SK-N-SH (cell line): Measurements from ENCODE around the gene OR2H2. TPM values are rescaled to one million over a fixed set of nuclear protein-coding genes. Genes with fewer than 3 reads are reported as not detected.

ENCODE experiments used
- CTCF ChIA-PET: fragments of 300-600, 350-600 bp; formaldehyde crosslinking; extraction: SDS; loops from one replicate; lab custom pipeline; 2021; lab: Yijun Ruan, JAX
- POLR2A ChIA-PET: fragments of 350-600 bp; sonication (Branson Sonifier 250); formaldehyde crosslinking; extraction: SDS; loops from one replicate; lab custom pipeline; 2020; ENCODE audit warnings: antibody characterized with exemption, inconsistent platforms; lab: Yijun Ruan, JAX
- DNase-seq: peaks from one replicate; pipeline ENCODE4 v3.0.0; 2012
- H2AFZ ChIP-seq: fragments of 200-600 bp; sonication (generic); 2 replicates; pipeline ENCODE4 v1.8.1; 2016; ENCODE audit warnings: antibody characterized with exemption, mild to moderate bottlenecking, low read depth
- H3F3A ChIP-seq: fragments of 200-600 bp; sonication (generic); replicated peaks from 2 replicates; pipeline ENCODE3; 2016; ENCODE audit warnings: antibody characterized with exemption, mild to moderate bottlenecking; ENCODE audit not compliant: insufficient read depth
- H3K27ac ChIP-seq, 2 experiments: fragments of 200-500 bp in 1 of 2; fragments of 200-600 bp in 1 of 2; sonication (Bioruptor generic) in 1 of 2; sonication (generic), shearing (Covaris generic) in 1 of 2; 2 replicates each; pipeline versions ENCODE4 v1.5.1 to v1.6.1; 2014 to 2016; ENCODE audit warnings: low read depth in 2 of 2, inconsistent platforms in 1 of 2, low read length in 1 of 2, mild to moderate bottlenecking in 1 of 2, mixed read lengths in 1 of 2
- H3K27me3 ChIP-seq: fragments of 200-600 bp; sonication (generic), shearing (Covaris generic); 2 replicates; pipeline ENCODE4 v1.6.1; 2016; ENCODE audit warnings: mixed run types; ENCODE audit not compliant: insufficient read depth
- H3K36me3 ChIP-seq, 2 experiments: fragments of 200-500 bp in 1 of 2; fragments of 200-600 bp in 1 of 2; sonication (Bioruptor generic) in 1 of 2; sonication (generic) in 1 of 2; replicated peaks in 1 of 2; 2 replicates each; pipeline versions ENCODE3 to v1.5.1; 2014 to 2016; ENCODE audit warnings: low read length in 1 of 2, mild to moderate bottlenecking in 1 of 2; ENCODE audit not compliant: insufficient read depth in 2 of 2, control insufficient read depth in 1 of 2
- H3K4me1 ChIP-seq, 2 experiments: fragments of 200-500 bp in 1 of 2; fragments of 200-600 bp in 1 of 2; sonication (Bioruptor generic) in 1 of 2; sonication (generic), shearing (Covaris generic) in 1 of 2; 2 replicates each; pipeline versions ENCODE4 v1.5.1 to v1.6.1; 2014 to 2016; ENCODE audit warnings: low read depth in 1 of 2, low read length in 1 of 2, mixed run types in 1 of 2; ENCODE audit not compliant: insufficient read depth in 2 of 2, control insufficient read depth in 1 of 2
- H3K4me2 ChIP-seq: fragments of 200-600 bp; sonication (generic), shearing (Covaris generic); 2 replicates; pipeline ENCODE4 v1.6.1; 2017; ENCODE audit warnings: mixed run types
- H3K4me3 ChIP-seq, 2 experiments: fragments of 200-500 bp in 1 of 2; fragments of 200-600 bp in 1 of 2; sonication (Bioruptor generic) in 1 of 2; sonication (generic), shearing (Covaris generic) in 1 of 2; 2 replicates each; pipeline versions ENCODE4 v1.5.1 to v1.8.1; 2014 to 2016; ENCODE audit warnings: low read depth in 2 of 2, inconsistent platforms in 1 of 2, low read length in 1 of 2, mild to moderate bottlenecking in 1 of 2, mixed read lengths in 1 of 2, moderate library complexity in 1 of 2
- H3K79me2 ChIP-seq: fragments of 200-600 bp; sonication (generic); 2 replicates; pipeline ENCODE4 v1.8.1; 2017; ENCODE audit warnings: mild to moderate bottlenecking; ENCODE audit not compliant: insufficient read depth
- H3K9ac ChIP-seq: fragments of 200-600 bp; sonication (generic); 2 replicates; pipeline ENCODE4 v1.6.1; 2017; ENCODE audit warnings: mixed run types
- H3K9me2 ChIP-seq: fragments of 200-600 bp; sonication (generic); 2 replicates; pipeline ENCODE4 v1.6.1; 2017; ENCODE audit warnings: mixed run types
- H3K9me3 ChIP-seq: fragments of 200-600 bp; sonication (generic); 2 replicates; pipeline ENCODE4 v1.6.1; 2017; ENCODE audit warnings: mixed run types, mild to moderate bottlenecking, moderate library complexity
- H4K20me1 ChIP-seq: fragments of 200-600 bp; sonication (generic); 2 replicates; pipeline ENCODE4 v1.6.1; 2017; ENCODE audit warnings: mild to moderate bottlenecking, mixed run types; ENCODE audit not compliant: insufficient read depth
- CHD2 ChIP-seq: fragments of 150-350 bp; IDR thresholded peaks from 2 replicates; pipeline ENCODE4 v1.6.1; 2018; ENCODE audit warnings: low read length; ENCODE audit not compliant: partially characterized antibody
- CTCF ChIP-seq: fragments of 200-600 bp; sonication (generic); IDR thresholded peaks from 2 replicates; pipeline ENCODE4 v1.6.1; 2017; ENCODE audit warnings: antibody characterized with exemption, mild to moderate bottlenecking, moderate library complexity
- EP300 ChIP-seq, 2 experiments: IDR thresholded peaks; 2 replicates each; pipeline versions ENCODE4 v1.4.0 to v1.6.1; 2012; ENCODE audit warnings: borderline replicate concordance in 1 of 2, low read depth in 1 of 2, low read length in 1 of 2
- FOXJ3 ChIP-seq: sonication (generic); formaldehyde crosslinking; IDR thresholded peaks from 2 replicates; pipeline ENCODE4 v1.5.1; 2020; ENCODE audit warnings: mild to moderate bottlenecking, missing genetic modification reagents
- IRF3 ChIP-seq: fragments of 150-350 bp; IDR thresholded peaks from 2 replicates; pipeline ENCODE4 v1.6.1; 2016; ENCODE audit warnings: mild to moderate bottlenecking, low read depth, low read length
- MAX ChIP-seq: IDR thresholded peaks from 2 replicates; pipeline ENCODE4 v1.4.0; 2012; ENCODE audit warnings: low read depth
- MEF2A ChIP-seq: IDR thresholded peaks from 2 replicates; pipeline ENCODE4 v1.4.0; 2012; ENCODE audit warnings: low read depth, borderline replicate concordance
- NRF1 ChIP-seq: IDR thresholded peaks from 2 replicates; pipeline ENCODE4 v1.6.1; 2012; ENCODE audit warnings: low read depth, mild to moderate bottlenecking, low read length
- PBX3 ChIP-seq: IDR thresholded peaks from 2 replicates; pipeline ENCODE4; 2012
- RAD21 ChIP-seq: IDR thresholded peaks from 2 replicates; pipeline ENCODE4 v1.6.1; 2012; ENCODE audit warnings: mild to moderate bottlenecking, low read length
- RFX5 ChIP-seq: IDR thresholded peaks from 2 replicates; pipeline ENCODE4 v1.6.1; 2012; ENCODE audit warnings: mild to moderate bottlenecking, improper control_type of control experiment, low read length
- RXRA ChIP-seq: IDR thresholded peaks from 2 replicates; pipeline ENCODE4 v1.4.0; 2012; ENCODE audit warnings: low read depth, mild to moderate bottlenecking, borderline replicate concordance
- SIN3A ChIP-seq: IDR thresholded peaks from 2 replicates; pipeline ENCODE4 v1.6.1; 2012; ENCODE audit warnings: low read depth, mild to moderate bottlenecking, low read length, moderate library complexity, borderline replicate concordance
- SMC3 ChIP-seq: IDR thresholded peaks from 2 replicates; pipeline ENCODE4 v1.6.1; 2012; ENCODE audit warnings: low read depth, low read length, improper control_type of control experiment
- TAF1 ChIP-seq: IDR thresholded peaks from 2 replicates; pipeline ENCODE4 v1.6.1; 2012; ENCODE audit warnings: low read depth, mild to moderate bottlenecking, low read length, moderate library complexity, borderline replicate concordance
- TCF12 ChIP-seq: IDR thresholded peaks from 2 replicates; pipeline ENCODE4 v1.4.0; 2012
- USF1 ChIP-seq: IDR thresholded peaks from 2 replicates; pipeline ENCODE4 v1.4.0; 2012; ENCODE audit warnings: low read depth, borderline replicate concordance
- USF2 ChIP-seq: fragments of 150-350 bp; IDR thresholded peaks from 2 replicates; pipeline ENCODE4 v1.6.1; 2017; ENCODE audit warnings: antibody characterized with exemption, low read length, low read depth, borderline replicate concordance
- YY1 ChIP-seq: IDR thresholded peaks from 2 replicates; pipeline ENCODE4 v1.4.0; 2012; ENCODE audit warnings: low read depth, mild to moderate bottlenecking
- WGBS: methylation state at CpG from one replicate; pipeline ENCODE4 v1.1.6; 2017; ENCODE audit warnings: low lambda C conversion rate; 5-methylcytosine and 5-hydroxymethylcytosine counted together
- polyA plus RNA-seq, 3 experiments: library from polyadenylated mRNA; depleted of rRNA; stranded (reverse); fragments of >200 nt; gene quantifications; 2 replicates each; pipeline ENCODE4 v1.2.3, GENCODE V29; 2012

Gene OR2H2
- polyA plus RNA-seq, 1 of the 3 experiments (the other 2 are of a cell fraction) = not detected

GRCh38 chr6:29628419-29629281, 43.7 kb downstream of the OR2H2 start:
- peak overlapping the region; percentile 99 for H3K4me2 ChIP-seq
- H3K4me3 ChIP-seq = peak overlapping the region; percentile 54 to 74
- peaks cover 14% of the 10 kb centered on the region; the same call in 1 of the 2 replicates for H3K79me2 ChIP-seq
- peak overlapping the region; percentile 50 to 74; a peak in 3 of 4 replicates for H3K27ac ChIP-seq
- CTCF ChIA-PET = interaction anchor here (0.6 to 7.6 kb wide), 12 partner anchors 9 to 705 kb away, joined by 3 to 79 read pairs (median 4); partner anchors contain the start of gene TRIM27
- H3F3A ChIP-seq = peaks cover 4% of the 10 kb centered on the region
- peak overlapping the region; percentile 66 for H3K9ac ChIP-seq
- peaks cover 16 to 20% of the 10 kb centered on the region in 2 experiments; a peak in 2 of 4 replicates for H3K4me1 ChIP-seq
- H2AFZ ChIP-seq = peak overlapping the region; percentile 82
- H3K36me3 ChIP-seq = peaks cover 0 to 5% of the 10 kb centered on the region in 2 experiments
- POLR2A ChIA-PET = interaction anchor here (1.1 kb wide), 1 partner anchor 17 kb away, joined by 5 read pairs; no protein-coding TSS in a partner anchor
- TF ChIP-seq FOXJ3 (no peak), PBX3 (no peak), USF1 (no peak), TCF12 (no peak), RFX5 (peak; percentile 35; the same call in 1 of the 2 replicates), IRF3 (no peak), SMC3 (peak; percentile 42), RAD21 (peak; percentile 60), EP300 (IDR thresholded peaks at IDR 0.05; ENCODE audit: borderline replicate concordance in 1 of 2, low read depth in 1 of 2, low read length in 1 of 2) (no peak), RXRA (no peak), MEF2A (no peak), MAX (peak; percentile 82), SIN3A (0 out of 2 replicates have a peak, but pooled peaks have one; percentile 61), YY1 (no peak), NRF1 (no peak), CTCF (peak; percentile 63), CHD2 (peak; percentile 47), USF2 (no peak), TAF1 (0 out of 2 replicates have a peak, but pooled peaks have one; percentile 32)
- H4K20me1 ChIP-seq = no peaks in the 10 kb centered on the region
- peak; percentile 90 for DNase-seq
- no peaks in the 10 kb centered on the region for H3K27me3 ChIP-seq
- no peaks in the 10 kb centered on the region for H3K9me2 ChIP-seq
- no peaks in the 10 kb centered on the region for H3K9me3 ChIP-seq
- 2% methylated on average over 29 of the region's 32 CpGs for WGBS
